H9 (cell line): ENCODE results near the gene TAF4. TPM values are rescaled to one million over a fixed set of nuclear protein-coding genes. Genes with fewer than 3 reads are reported as not detected.

Source experiments
- DNase-seq: peaks from one replicate; pipeline ENCODE4 v3.0.0-alpha.2; 2017
- H2AFZ ChIP-seq: one replicate; pipeline ENCODE4 v1.6.1; 2013; ENCODE audit warnings: mild to moderate bottlenecking, low read length, control low read depth, moderate library complexity
- H2AK5ac ChIP-seq: 2 replicates; pipeline ENCODE4 v1.6.1; 2013; ENCODE audit warnings: low read length, control low read depth, mixed read lengths; ENCODE audit not compliant: insufficient read length
- H2BK120ac ChIP-seq: one replicate; pipeline ENCODE4 v1.6.1; 2013; ENCODE audit warnings: low read depth, mild to moderate bottlenecking, low read length, control low read depth, inconsistent platforms; ENCODE audit not compliant: poor library complexity, severe bottlenecking
- H2BK12ac ChIP-seq: 2 replicates; pipeline ENCODE4 v1.6.1; 2013; ENCODE audit warnings: low read length, control low read depth, mixed read lengths, low read depth; ENCODE audit not compliant: insufficient read length
- H2BK15ac ChIP-seq: 2 replicates; pipeline ENCODE4 v1.6.1; 2013; ENCODE audit warnings: low read depth, low read length, control low read depth
- H2BK20ac ChIP-seq: one replicate; pipeline ENCODE4 v1.6.1; 2013; ENCODE audit warnings: low read depth, mild to moderate bottlenecking, low read length, control low read depth, inconsistent platforms; ENCODE audit not compliant: poor library complexity, severe bottlenecking
- H2BK5ac ChIP-seq: 2 replicates; pipeline ENCODE4 v1.6.1; 2013; ENCODE audit warnings: low read length, control low read depth, mixed read lengths; ENCODE audit not compliant: insufficient read length
- H3K14ac ChIP-seq: 2 replicates; pipeline ENCODE4 v1.6.1; 2013; ENCODE audit warnings: low read length, control low read depth; ENCODE audit not compliant: insufficient read depth
- H3K18ac ChIP-seq: 2 replicates; pipeline ENCODE4 v1.6.1; 2013; ENCODE audit warnings: low read depth, mild to moderate bottlenecking, mixed read lengths, low read length, control low read depth; ENCODE audit not compliant: insufficient read length
- H3K23ac ChIP-seq: 2 replicates; pipeline ENCODE4 v1.6.1; 2013; ENCODE audit warnings: low read length, control low read depth, mixed read lengths, low read depth; ENCODE audit not compliant: insufficient read length
- H3K23me2 ChIP-seq: 2 replicates; pipeline ENCODE4 v1.6.1; 2013; ENCODE audit warnings: low read depth, mild to moderate bottlenecking, mixed read lengths, low read length, control low read depth; ENCODE audit not compliant: insufficient read length, poor library complexity, severe bottlenecking
- H3K27ac ChIP-seq: 2 replicates; pipeline ENCODE4 v1.5.1; 2013; ENCODE audit warnings: low read length, control low read depth, mixed read lengths, low read depth; ENCODE audit not compliant: insufficient read length
- H3K27me3 ChIP-seq: 2 replicates; pipeline ENCODE4 v1.6.1; 2013; ENCODE audit warnings: low read length, control low read depth, inconsistent platforms; ENCODE audit not compliant: insufficient read depth
- H3K4ac ChIP-seq: 2 replicates; pipeline ENCODE4 v1.6.1; 2013; ENCODE audit warnings: low read depth, mild to moderate bottlenecking, control low read depth, inconsistent platforms, low read length, moderate library complexity
- H3K4me1 ChIP-seq: 2 replicates; pipeline ENCODE4 v1.6.1; 2013; ENCODE audit warnings: low read length, control low read depth, inconsistent platforms; ENCODE audit not compliant: insufficient read depth
- H3K4me2 ChIP-seq: 2 replicates; pipeline ENCODE4 v1.6.1; 2013; ENCODE audit warnings: low read length, control low read depth, mixed read lengths; ENCODE audit not compliant: insufficient read length, insufficient read depth
- H3K56ac ChIP-seq: 2 replicates; pipeline ENCODE4 v1.6.1; 2013; ENCODE audit warnings: low read depth, mild to moderate bottlenecking, mixed read lengths, low read length, control low read depth; ENCODE audit not compliant: insufficient read length
- H3K79me1 ChIP-seq: 2 replicates; pipeline ENCODE4 v1.6.1; 2013; ENCODE audit warnings: low read depth, mild to moderate bottlenecking, moderate library complexity, low read length, control low read depth, inconsistent platforms; ENCODE audit not compliant: insufficient read depth, poor library complexity, severe bottlenecking
- H3K79me2 ChIP-seq: 2 replicates; pipeline ENCODE4 v1.6.1; 2013; ENCODE audit warnings: low read length, control low read depth, inconsistent platforms; ENCODE audit not compliant: insufficient read depth
- H3K9ac ChIP-seq: 2 replicates; pipeline ENCODE4 v1.6.1; 2013; ENCODE audit warnings: low read length, control low read depth, mixed read lengths; ENCODE audit not compliant: insufficient read length; ENCODE audit errors: extremely low read depth
- H3K9me3 ChIP-seq: one replicate; pipeline ENCODE4 v1.6.1; 2013; ENCODE audit warnings: low read depth, low read length, inconsistent platforms; ENCODE audit not compliant: control insufficient read depth
- H3T11ph ChIP-seq: one replicate; pipeline ENCODE4 v1.6.1; 2013; ENCODE audit warnings: mild to moderate bottlenecking, low read length, control low read depth, inconsistent platforms
- H4K20me1 ChIP-seq: one replicate; pipeline ENCODE4 v1.6.1; 2013; ENCODE audit not compliant: control insufficient read depth, insufficient read length, insufficient read depth
- H4K5ac ChIP-seq: 2 replicates; pipeline ENCODE4 v1.6.1; 2013; ENCODE audit warnings: low read depth, mild to moderate bottlenecking, mixed read lengths, low read length, control low read depth; ENCODE audit not compliant: insufficient read length
- H4K8ac ChIP-seq: replicated peaks from 2 replicates; pipeline ENCODE4 v1.6.1; 2013; ENCODE audit warnings: low read length, control low read depth, mixed read lengths, low read depth; ENCODE audit not compliant: insufficient read length
- H4K91ac ChIP-seq: 2 replicates; pipeline ENCODE4 v1.6.1; 2013; ENCODE audit warnings: low read depth, mild to moderate bottlenecking, moderate library complexity, mixed read lengths, low read length, control low read depth; ENCODE audit not compliant: insufficient read length
- H3K27ac Mint-ChIP-seq, 3 experiments: 2 replicates in 2 of 3; 3 replicates in 1 of 3; pipeline ENCODE4 v1.8.0; 2020 to 2021; ENCODE audit warnings: mixed read lengths in 3 of 3, mild to moderate bottlenecking in 1 of 3, moderate library complexity in 1 of 3
- H3K27me3 Mint-ChIP-seq: 2 replicates; pipeline ENCODE4 v1.8.0; 2021; ENCODE audit warnings: low read depth, mild to moderate bottlenecking, moderate library complexity, mixed read lengths
- H3K36me3 Mint-ChIP-seq, 3 experiments: 2 replicates in 2 of 3; 3 replicates in 1 of 3; pipeline ENCODE4 v1.8.0; 2020 to 2021; ENCODE audit warnings: low read depth in 3 of 3, mixed read lengths in 3 of 3; ENCODE audit not compliant: insufficient read depth in 1 of 3
- H3K4me1 Mint-ChIP-seq, 2 experiments: 2 replicates each; pipeline ENCODE4 v1.8.0; 2020; ENCODE audit warnings: mixed read lengths in 2 of 2
- H3K4me3 Mint-ChIP-seq, 2 experiments: 2 replicates in 1 of 2; 3 replicates in 1 of 2; pipeline ENCODE4 v1.8.0; 2020 to 2021; ENCODE audit warnings: mild to moderate bottlenecking in 2 of 2, mixed read lengths in 2 of 2, moderate library complexity in 1 of 2
- H3K9me3 Mint-ChIP-seq, 2 experiments: 2 replicates in 1 of 2; 3 replicates in 1 of 2; pipeline ENCODE4 v1.8.0; 2020; ENCODE audit warnings: mild to moderate bottlenecking in 2 of 2, mixed read lengths in 2 of 2, moderate library complexity in 1 of 2
- CTCF ChIP-seq: fragments of 200-600 bp; sonication (generic); conservative IDR thresholded peaks from 3 replicates; pipeline ENCODE4 v1.8.0; 2021; ENCODE audit warnings: antibody characterized with exemption, mild to moderate bottlenecking
- WGBS: extraction: QIAGEN DNeasy Blood & Tissue Kit; methylation state at CpG from one replicate; pipeline ENCODE4 v1.1.7; 2013; ENCODE audit warnings: missing lambda C conversion rate, low lambda C conversion rate, mixed read lengths; ENCODE audit not compliant: insufficient read length; ENCODE audit errors: extremely low coverage; 5-methylcytosine and 5-hydroxymethylcytosine counted together
- total RNA-seq: library from RNA; stranded (reverse); gene quantifications from 2 replicates; pipeline ENCODE4 v1.2.1, GENCODE V29; 2021

TAF4 gene
- total RNA-seq, 1 experiment from 2014 or later: 30.8 TPM

GRCh38 chr20:61933481-61933950 lies 132.2 kb downstream of the TAF4 start:
- Histone ChIP-seq H3T11ph (no peak overlapping the region), H3K4ac (no peak overlapping the region), H4K91ac (no peak overlapping the region), H2BK20ac (no peak overlapping the region), H3K9ac (no peak overlapping the region), H2BK15ac (no peak overlapping the region), H2AFZ (no peak overlapping the region), H2AK5ac (no peak overlapping the region), H3K9me3 (no peaks in the 10 kb centered on the region), H3K79me1 (no peaks in the 10 kb centered on the region), H3K4me2 (no peak overlapping the region), H3K4me1 (no peaks in the 10 kb centered on the region), H3K23me2 (no peaks in the 10 kb centered on the region), H2BK5ac (no peak overlapping the region), H3K27me3 (no peaks in the 10 kb centered on the region), H4K5ac (no peak overlapping the region), H3K23ac (no peak overlapping the region), H3K27ac (no peak overlapping the region), H3K14ac (no peak overlapping the region; the same call in 1 of the 2 replicates), H3K56ac (no peak overlapping the region), H2BK12ac (no peak overlapping the region), H4K20me1 (no peaks in the 10 kb centered on the region), H2BK120ac (no peak overlapping the region), H4K8ac (no peak overlapping the region), H3K18ac (no peak overlapping the region), H3K79me2 (no peaks in the 10 kb centered on the region)
- DNase-seq: no peak
- Mint-ChIP-seq H3K4me1 (peaks cover 13 to 29% of the 10 kb centered on the region in 2 experiments), H3K27me3 (no peaks in the 10 kb centered on the region; the same call in none of the 2 replicates), H3K27ac (no peak overlapping the region), H3K4me3 (no peak overlapping the region), H3K36me3 (peaks cover 0 to 7% (median 2%) of the 10 kb centered on the region in 3 experiments; a peak in 3 of 7 replicates), H3K9me3 (0 out of 5 replicates have a peak, but pooled peaks cover 0 to 2% of the 10 kb centered on the region in 2 experiments)
- no CpG with 5 or more reads among the region's 17 CpGs for WGBS
- no peak for TF ChIP-seq CTCF
